ENCODE measurements around the gene BRD3. TPM values are rescaled to one million over a fixed set of nuclear protein-coding genes. Genes with fewer than 3 reads are reported as not detected.

BRD3 gene
- total and polyA plus RNA-seq, 12 donors, result 5.7 to 34.4 (median 28.9) TPM

GRCh38 chr9:134052941-134053340 is 14.9 kb downstream of the BRD3 start:
- H3K27ac ChIP-seq, result no peak overlapping the region
- TF ChIP-seq CTCF (IDR thresholded peaks at IDR 0.05), result no peak
- no peak overlapping the region for H3K4me3 ChIP-seq
- 80 to 87% methylated on average over 16 of the region's 16 CpGs for WGBS, 2 donors
- no peak for ATAC-seq
- H3K9me3 ChIP-seq, result no peaks in the 10 kb centered on the region
- no peak for DNase-seq
- intact Hi-C loops (cut with DNase I), result no loop called here
- no peaks in the 10 kb centered on the region for H3K27me3 ChIP-seq
- H3K36me3 ChIP-seq, result peaks cover 0 to 56% (median 42%) of the 10 kb centered on the region in 9 donors
- peaks cover 22 to 52% (median 45%) of the 10 kb centered on the region in 9 donors for H3K4me1 ChIP-seq

GRCh38 chr9:134052491-134052890 is 15.3 kb downstream of the BRD3 start:
- whole genome bisulfite sequencing, 2 donors, result 84 to 87% methylated on average over 3 of the region's 3 CpGs
- Histone ChIP-seq H3K27me3 (no peaks in the 10 kb centered on the region), H3K4me3 (no peak overlapping the region), H3K4me1 (peaks cover 22 to 49% (median 42%) of the 10 kb centered on the region in 9 donors), H3K36me3 (peaks cover 0 to 60% (median 47%) of the 10 kb centered on the region in 9 donors), H3K9me3 (no peaks in the 10 kb centered on the region), H3K27ac (no peak overlapping the region)
- intact Hi-C loops (cut with DNase I), result no loop called here
- ATAC-seq (no peak), DNase-seq (no peak)
- no peak for TF ChIP-seq CTCF (IDR thresholded peaks at IDR 0.05)

- H3K27ac ChIP-seq, result no peak overlapping the region
- peaks cover 0 to 72% (median 53%) of the 10 kb centered on the region in 9 donors for H3K36me3 ChIP-seq
- intact Hi-C loops (cut with DNase I), result no loop called here
- no peak for TF ChIP-seq CTCF (IDR thresholded peaks at IDR 0.05)
- H3K27me3 ChIP-seq, result no peaks in the 10 kb centered on the region
- no peak overlapping the region for H3K4me3 ChIP-seq
- peaks cover 11 to 42% (median 32%) of the 10 kb centered on the region in 9 donors for H3K4me1 ChIP-seq
- ATAC-seq (no peak), DNase-seq (no peak)
- 91 to 93% methylated on average over 16 of the region's 16 CpGs for WGBS, 2 donors
- H3K9me3 ChIP-seq, result no peaks in the 10 kb centered on the region
Measured at GRCh38 chr9:134051319-134051718, 16.5 kb downstream of the BRD3 start.

GRCh38 chr9:134050726-134051125 is 17.1 kb downstream of the BRD3 start:
- WGBS, 2 donors, result 88% methylated on average over 14 of the region's 14 CpGs
- no peak for ATAC-seq
- DNase-seq, result no peak
- Histone ChIP-seq H3K27ac (no peak overlapping the region), H3K36me3 (peaks cover 0 to 78% (median 59%) of the 10 kb centered on the region in 9 donors), H3K4me3 (no peak overlapping the region), H3K27me3 (no peaks in the 10 kb centered on the region), H3K4me1 (peaks cover 5 to 36% (median 26%) of the 10 kb centered on the region in 9 donors), H3K9me3 (no peaks in the 10 kb centered on the region)
- intact Hi-C loops (cut with DNase I), result no loop called here
- no peak for TF ChIP-seq CTCF (IDR thresholded peaks at IDR 0.05)
